Transverse colon (tissue), 3 donors: ENCODE results near the gene FAM131B.
"Not testable (repeated sequence)": the region's sequence is repeated elsewhere in the genome, so short reads cannot be mapped to it uniquely, and the experiment has no call there.

Source experiments
- EP300 ChIP-seq: sonication (generic); formaldehyde crosslinking; IDR thresholded peaks from one replicate; pipeline ENCODE4 v1.6.1; 2017; ENCODE audit warnings: antibody characterized with exemption, low read depth
- POLR2A ChIP-seq: fragments of 450-650 bp; IDR thresholded peaks from one replicate; pipeline ENCODE4 v1.6.1; 2016; ENCODE audit warnings: antibody characterized with exemption, mild to moderate bottlenecking, moderate library complexity
- TF ChIP-seq, protein P1 (sequence below), 5 experiments: fragments of 200-600 bp in 3 of 5; fragments of 450-650 bp in 2 of 5; sonication (generic) in 3 of 5; IDR thresholded peaks; 1 replicate in 2 of 5; 2 replicates in 3 of 5; pipeline ENCODE4 v1.5.1; 2016 to 2017; ENCODE audit warnings: antibody characterized with exemption in 5 of 5, inconsistent platforms in 3 of 5, mild to moderate bottlenecking in 2 of 5, moderate library complexity in 1 of 5

DNA sequence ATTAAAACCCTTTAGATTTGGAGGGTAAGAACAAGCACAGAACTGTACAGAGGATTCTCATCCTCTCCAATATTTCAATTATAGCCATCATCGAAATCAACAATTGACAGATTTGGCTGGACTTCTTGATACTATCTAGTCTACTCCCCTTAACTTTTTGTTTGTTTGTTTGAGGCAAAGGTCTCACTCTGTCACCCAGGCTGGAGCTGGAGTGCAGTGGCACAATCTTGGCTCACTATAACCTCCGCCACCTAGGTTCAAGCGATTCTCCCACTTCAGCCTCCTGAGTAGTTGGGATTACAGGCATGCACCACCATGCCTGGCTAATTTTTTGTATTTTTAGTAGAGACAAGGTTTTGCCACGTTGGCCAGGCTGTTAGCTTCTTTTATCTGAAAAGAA lies 39.7 kb upstream of the FAM131B start:
- TF ChIP-seq, protein P1, sequence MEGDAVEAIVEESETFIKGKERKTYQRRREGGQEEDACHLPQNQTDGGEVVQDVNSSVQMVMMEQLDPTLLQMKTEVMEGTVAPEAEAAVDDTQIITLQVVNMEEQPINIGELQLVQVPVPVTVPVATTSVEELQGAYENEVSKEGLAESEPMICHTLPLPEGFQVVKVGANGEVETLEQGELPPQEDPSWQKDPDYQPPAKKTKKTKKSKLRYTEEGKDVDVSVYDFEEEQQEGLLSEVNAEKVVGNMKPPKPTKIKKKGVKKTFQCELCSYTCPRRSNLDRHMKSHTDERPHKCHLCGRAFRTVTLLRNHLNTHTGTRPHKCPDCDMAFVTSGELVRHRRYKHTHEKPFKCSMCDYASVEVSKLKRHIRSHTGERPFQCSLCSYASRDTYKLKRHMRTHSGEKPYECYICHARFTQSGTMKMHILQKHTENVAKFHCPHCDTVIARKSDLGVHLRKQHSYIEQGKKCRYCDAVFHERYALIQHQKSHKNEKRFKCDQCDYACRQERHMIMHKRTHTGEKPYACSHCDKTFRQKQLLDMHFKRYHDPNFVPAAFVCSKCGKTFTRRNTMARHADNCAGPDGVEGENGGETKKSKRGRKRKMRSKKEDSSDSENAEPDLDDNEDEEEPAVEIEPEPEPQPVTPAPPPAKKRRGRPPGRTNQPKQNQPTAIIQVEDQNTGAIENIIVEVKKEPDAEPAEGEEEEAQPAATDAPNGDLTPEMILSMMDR (IDR thresholded peaks at IDR 0.05) = not testable (repeated sequence)
- TF ChIP-seq POLR2A, EP300: not testable (repeated sequence)
